G401 (cell line): ENCODE measurements around the gene TPSD1. TPM values are rescaled to one million over a fixed set of nuclear protein-coding genes. Genes with fewer than 3 reads are reported as not detected.
"Not testable (repeated sequence)": the region's sequence is repeated elsewhere in the genome, so short reads cannot be mapped to it uniquely, and the experiment has no call there.

ENCODE experiments used
- DNase-seq: peaks from one replicate; pipeline ENCODE4 v3.0.0-alpha.2; 2015; ENCODE audit warnings: low spot score
- in situ Hi-C: cut with HindIII; loops from 2 replicates; pipeline ENCODE4 v1.10.0; 2016; ENCODE audit warnings: low sequenced_read_pairs, mixed read lengths
- total RNA-seq: library from RNA; depleted of rRNA; stranded (reverse); fragments of >200 nt; shearing (Covaris generic); gene quantifications from 2 replicates; pipeline ENCODE4 v1.2.3, GENCODE V29; 2014

TPSD1 gene
- total RNA-seq, 1 experiment from 2014 or later, result not detected

DNA sequence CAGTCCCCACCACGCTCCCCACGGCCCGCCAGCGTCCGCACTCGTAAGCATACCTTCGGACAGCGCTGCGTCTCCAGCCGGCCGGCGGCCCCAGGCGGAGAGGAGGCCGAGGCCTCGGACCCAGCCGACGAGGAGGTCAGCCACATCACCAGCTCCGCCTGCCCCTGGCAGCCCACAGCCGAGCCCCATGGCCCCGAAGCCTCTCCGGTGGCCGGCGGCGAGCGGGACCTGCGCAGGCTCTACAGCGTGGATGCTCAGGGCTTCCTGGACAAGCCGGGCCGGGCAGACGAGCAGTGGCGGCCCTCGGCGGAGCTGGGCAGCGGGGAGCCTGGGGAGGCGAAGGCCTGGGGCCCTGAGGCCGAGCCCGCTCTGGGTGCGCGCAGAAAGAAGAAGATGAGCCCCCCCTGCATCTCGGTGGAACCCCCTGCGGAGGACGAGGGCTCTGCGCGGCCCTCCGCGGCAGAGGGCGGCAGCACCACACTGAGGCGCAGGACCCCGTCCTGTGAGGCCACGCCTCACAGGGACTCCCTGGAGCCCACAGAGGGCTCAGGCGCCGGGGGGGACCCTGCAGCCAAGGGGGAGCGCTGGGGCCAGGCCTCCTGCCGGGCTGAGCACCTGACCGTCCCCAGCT is 35.7 kb upstream of the TPSD1 start:
- in situ Hi-C loops, result no loop called here
- DNase-seq, result no peak

DNA sequence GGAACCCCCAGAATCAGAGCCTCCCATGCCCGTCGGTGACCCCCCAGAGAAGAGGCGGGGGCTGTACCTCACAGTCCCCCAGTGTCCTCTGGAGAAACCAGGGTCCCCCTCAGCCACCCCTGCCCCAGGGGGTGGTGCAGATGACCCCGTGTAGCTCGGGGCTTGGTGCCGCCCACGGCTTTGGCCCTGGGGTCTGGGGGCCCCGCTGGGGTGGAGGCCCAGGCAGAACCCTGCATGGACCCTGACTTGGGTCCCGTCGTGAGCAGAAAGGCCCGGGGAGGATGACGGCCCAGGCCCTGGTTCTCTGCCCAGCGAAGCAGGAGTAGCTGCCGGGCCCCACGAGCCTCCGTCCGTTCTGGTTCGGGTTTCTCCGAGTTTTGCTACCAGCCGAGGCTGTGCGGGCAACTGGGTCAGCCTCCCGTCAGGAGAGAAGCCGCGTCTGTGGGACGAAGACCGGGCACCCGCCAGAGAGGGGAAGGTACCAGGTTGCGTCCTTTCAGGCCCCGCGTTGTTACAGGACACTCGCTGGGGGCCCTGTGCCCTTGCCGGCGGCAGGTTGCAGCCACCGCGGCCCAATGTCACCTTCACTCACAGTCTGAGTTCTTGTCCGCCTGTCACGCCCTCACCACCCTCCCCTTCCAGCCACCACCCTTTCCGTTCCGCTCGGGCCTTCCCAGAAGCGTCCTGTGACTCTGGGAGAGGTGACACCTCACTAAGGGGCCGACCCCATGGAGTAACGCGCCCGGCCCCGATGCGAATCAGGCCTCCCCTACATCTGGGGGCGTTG is 34.8 kb upstream of the TPSD1 start:
- in situ Hi-C loops, result no loop called here
- DNase-seq, result no peak

- in situ Hi-C loops, result no loop called here
- DNase-seq, result no peak
These were observed 34.0 kb upstream of the TPSD1 start for GRCh38 chr16:1221628-1222552.

- DNase-seq, result no peak
- in situ Hi-C loops, result no loop called here
These were observed 33.1 kb upstream of the TPSD1 start for GRCh38 chr16:1222553-1223354.

GRCh38 chr16:1223355-1224214 is 32.3 kb upstream of the TPSD1 start:
- in situ Hi-C loops, result no loop called here
- DNase-seq, result no peak

DNA sequence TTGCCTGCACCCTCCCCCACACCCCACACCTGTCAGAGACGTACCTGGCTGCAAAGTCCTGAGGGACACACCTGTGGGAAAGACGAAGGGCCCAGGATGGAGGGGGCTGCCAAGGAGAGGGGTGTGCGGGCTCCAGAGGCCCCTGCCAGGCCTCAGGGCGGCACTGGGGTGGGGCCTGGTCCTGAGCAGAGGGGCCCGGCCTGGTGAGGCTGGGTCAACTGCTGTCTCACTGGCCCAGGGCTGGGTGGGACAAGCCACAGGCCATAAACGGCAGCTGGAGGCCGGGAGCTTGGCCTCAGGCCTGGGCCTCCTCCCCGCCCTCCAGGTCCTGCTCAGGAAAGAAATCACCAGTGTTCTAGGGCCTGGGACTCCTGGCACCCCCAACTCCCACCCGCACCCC is 31.3 kb upstream of the TPSD1 start:
- DNase-seq, result no peak
- in situ Hi-C loops, result no loop called here

GRCh38 chr16:1225051-1225451 is 30.8 kb upstream of the TPSD1 start, which contains the start of gene TPSG1:
TSS of gene TPSG1 (minus strand) at chr16:1225268. CDS start at chr16:1225252, 16 bp downstream.
- no peak for DNase-seq
- in situ Hi-C loops, result no loop called here

- DNase-seq, in situ Hi-C loops: not testable (repeated sequence)
These were observed 30.0 kb upstream of the TPSD1 start for GRCh38 chr16:1225728-1226311.

DNA sequence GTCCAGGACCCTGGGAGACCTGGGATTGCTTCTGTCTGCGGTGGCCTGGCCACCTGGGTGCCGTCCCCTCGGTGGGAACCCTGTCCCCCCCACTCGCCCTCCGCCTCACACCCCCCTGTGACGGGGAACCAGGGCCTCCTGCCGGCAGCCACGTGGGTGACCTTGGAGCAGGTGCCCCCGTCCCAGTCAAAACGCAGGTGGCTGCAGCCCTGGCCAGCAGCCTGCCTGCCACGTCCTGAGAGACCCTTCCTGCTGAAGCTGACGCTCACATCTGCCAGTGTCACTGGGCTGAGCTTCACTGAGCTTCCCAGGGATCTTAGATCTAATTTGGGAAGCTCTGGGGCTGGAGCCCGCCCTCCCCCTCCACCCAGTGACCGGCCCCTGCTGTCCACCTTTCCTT is 29.2 kb upstream of the TPSD1 start:
- in situ Hi-C loops, DNase-seq: not testable (repeated sequence)

- DNase-seq, in situ Hi-C loops: not testable (repeated sequence)
These were observed 27.6 kb upstream of the TPSD1 start for GRCh38 chr16:1228227-1228626.

- DNase-seq, in situ Hi-C loops: not testable (repeated sequence)
These were observed 26.4 kb upstream of the TPSD1 start for GRCh38 chr16:1229476-1229875.

DNA sequence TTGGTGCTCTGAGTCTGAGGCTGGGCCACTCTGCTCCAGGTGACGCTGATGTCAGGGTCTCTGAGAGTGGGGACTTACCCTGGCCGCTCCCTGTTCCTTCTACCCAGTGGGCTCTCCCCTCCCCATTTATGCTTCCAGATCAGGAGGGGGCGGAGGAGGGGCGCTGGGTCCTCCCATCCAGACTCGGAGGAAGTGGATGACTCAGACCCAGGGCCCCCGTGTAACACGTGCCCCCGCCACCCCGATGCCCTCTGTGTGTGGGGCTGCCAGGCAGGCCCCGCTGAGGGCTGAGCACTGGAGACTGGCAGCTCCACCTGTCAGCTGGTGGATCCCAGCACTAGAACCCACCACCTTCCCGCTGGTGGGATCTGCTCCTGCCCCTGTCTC is 25.8 kb upstream of the TPSD1 start, which contains the start of gene TPSB2:
Gene TPSB2, minus strand, starts transcription at position 101 of the 387 bp plus-strand sequence. CDS start 233 bp downstream, outside the sequence.
- in situ Hi-C loops, DNase-seq: not testable (repeated sequence)

DNA sequence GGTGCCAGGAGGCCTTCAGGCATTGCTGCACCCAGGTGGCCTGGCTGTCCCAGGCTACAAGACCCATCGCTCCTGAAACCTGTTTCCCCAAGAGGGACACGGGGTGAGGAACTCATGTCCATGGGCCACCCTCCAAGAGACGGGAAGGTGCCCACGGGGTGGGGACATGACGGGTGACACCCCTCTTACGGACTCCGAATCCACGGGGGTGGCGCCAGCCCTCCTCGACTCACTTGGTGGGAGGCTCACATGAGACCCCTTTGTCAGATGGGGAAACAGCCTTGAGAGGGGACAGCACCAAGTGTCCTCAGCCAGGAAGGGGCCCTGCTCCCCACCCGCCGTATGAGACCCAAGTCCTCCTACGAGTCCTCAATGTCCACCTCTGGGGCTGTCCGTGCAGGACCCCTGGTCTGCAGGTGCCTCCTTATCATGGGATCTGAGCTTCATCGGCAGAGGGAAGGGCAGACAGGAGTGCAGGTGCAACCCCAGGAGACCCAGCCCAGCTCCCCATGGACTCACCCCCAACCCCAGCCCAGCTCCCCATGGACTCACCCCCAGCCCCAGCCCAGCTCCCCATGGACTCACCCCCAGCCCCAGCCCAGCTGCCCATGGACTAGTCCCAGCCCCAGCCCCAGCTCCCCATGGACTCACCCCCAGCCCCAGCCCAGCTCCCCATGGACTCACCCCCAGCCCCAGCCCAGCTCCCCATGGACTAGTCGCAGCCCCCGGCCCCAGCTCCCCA is 25.2 kb upstream of the TPSD1 start:
- in situ Hi-C loops, DNase-seq: not testable (repeated sequence)

- DNase-seq, in situ Hi-C loops: not testable (repeated sequence)
These were observed 24.6 kb upstream of the TPSD1 start for GRCh38 chr16:1231301-1231700.

DNA sequence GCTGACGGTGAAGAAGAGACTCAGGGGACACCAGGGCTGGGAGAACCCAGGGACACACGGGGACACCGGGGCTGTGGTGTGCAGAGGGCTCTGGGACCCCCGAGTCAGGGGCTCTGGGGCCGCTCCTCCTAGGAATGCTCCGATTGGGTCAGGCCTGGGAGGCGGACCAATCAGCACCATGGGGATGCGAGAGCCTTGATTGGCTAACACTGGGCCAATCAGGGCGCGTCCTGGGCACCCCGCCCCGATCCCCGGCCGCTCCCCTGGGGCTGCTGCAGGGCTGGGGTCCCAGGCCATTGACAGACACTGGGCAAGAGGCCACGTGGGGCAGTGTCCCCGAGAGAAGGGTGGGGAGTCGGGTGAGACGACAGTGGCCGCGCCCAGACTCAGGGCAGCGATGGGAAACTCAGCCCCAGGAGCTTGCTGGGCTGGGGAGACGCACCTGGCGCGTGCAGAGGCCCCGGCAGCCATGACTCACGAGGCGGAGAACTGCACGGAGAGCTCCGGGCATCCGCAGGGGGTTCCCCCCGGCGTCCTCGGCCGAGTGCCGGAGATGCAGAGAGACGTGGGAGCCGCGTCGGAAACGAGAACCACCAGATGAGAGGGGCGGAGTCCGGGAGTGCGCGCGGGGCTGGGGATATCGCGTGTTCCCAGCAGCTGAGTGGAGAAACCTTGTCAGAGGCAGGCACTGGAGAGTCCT is 23.7 kb upstream of the TPSD1 start:
- in situ Hi-C loops, result not testable (repeated sequence)

GRCh38 chr16:1236659-1237058 is 19.2 kb upstream of the TPSD1 start:
- in situ Hi-C loops, DNase-seq: not testable (repeated sequence)

More for the DNA sequence above, 23.7 kb upstream of the TPSD1 start:
- DNase-seq, result not testable (repeated sequence)
